GM21737 (cell line): ENCODE measurements around the gene PANK2.
"Not testable (repeated sequence)": the region's sequence is repeated elsewhere in the genome, so short reads cannot be mapped to it uniquely, and the experiment has no call there.

ENCODE experiments used
- ATAC-seq: cut with Tn5 transposase; IDR thresholded peaks from one replicate; pipeline ENCODE4 v1.9.1; 2021; ENCODE audit warnings: mild to moderate bottlenecking, moderate library complexity; ENCODE audit not compliant: unreplicated experiment

Gene PANK2

DNA sequence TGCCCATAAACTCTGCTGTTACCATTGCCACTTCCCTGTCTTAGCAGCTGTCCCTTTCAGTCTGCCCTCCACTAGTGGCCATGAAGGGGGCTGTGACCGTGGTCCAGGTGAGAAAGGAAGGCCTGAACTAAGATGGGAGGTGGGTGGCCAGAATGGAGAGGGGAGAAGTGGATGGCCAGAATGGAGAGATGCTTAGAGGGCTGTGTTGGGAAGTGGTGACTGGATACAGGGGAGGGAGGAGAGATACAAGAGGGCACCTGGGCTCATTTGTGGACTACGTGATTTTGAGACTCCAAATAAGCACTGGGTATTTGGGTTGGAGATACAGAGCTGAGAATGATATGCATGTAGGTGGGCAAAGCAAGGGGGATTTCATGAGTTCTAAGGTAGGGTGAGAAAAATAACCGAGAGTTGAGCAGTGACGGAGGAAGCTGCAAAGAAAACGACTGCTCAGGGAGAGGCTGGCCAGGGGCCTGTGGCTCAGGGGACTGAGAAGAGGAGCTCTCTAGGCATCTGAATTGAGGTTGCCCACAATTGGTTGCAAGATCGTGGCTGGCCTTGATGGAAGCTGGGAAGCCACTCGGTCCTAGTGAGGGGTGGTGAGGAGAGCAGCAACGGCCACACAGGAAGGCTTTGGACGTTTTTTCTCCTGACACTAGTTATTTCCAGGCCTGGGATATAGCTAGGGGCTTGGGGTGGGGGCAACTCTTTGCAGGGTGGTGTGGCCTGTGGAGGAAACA is 36.9 kb downstream of the PANK2 start:
- ATAC-seq = no peak

DNA sequence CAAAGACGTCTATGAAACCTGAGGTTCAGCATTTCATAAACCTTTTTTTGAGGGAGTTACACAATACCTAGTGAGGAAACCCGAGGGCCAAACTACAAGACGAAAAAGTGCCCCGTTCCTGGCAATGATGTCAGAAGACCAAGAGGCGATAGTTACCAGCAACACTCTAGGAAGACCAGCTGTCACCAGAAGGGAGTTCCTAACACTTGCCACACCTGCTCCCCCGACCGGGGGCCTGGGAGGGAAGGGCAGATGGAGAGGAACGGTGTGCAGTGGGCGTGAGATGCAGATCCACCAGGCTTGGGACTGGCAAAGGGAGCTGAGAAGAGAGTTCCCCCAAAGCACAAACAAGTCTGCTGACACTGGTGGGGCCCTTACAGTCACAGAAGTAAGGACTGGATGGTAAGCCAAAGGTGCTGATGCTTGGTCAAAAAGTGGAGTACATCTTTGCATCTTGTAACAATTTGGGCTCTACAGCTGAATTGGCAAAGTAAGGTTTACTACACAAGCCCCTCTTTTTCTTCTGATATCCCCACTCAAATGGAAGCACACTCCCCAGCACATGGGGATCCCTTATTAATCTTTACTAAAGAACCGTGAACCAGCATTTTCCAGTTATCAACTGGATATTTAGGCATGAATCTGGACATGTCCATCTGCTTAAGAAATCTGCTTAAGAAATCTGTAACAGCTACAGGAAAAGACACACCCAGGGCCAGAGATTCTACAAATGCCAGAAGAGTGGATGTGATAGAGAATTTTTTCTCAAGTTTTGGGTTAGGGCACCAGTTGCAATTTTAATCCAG is 38.5 kb downstream of the PANK2 start:
- no peak for ATAC-seq

DNA sequence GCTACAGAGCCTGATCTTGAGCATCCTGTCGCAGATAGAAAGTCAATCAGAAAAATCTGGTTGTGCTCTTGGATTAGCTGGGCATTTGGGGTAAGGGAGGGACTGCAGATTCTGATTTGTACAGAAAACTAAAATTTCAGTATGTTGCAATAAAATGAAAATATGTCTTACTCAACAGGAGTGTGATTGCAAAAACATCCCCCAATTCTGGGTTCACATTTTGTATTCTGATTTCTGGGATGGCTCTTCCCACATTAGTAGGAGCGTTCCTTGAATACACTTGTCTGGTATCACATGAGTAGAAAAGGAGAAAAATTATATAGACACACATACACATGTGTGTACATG is 40.5 kb downstream of the PANK2 start:
- ATAC-seq = no peak

DNA sequence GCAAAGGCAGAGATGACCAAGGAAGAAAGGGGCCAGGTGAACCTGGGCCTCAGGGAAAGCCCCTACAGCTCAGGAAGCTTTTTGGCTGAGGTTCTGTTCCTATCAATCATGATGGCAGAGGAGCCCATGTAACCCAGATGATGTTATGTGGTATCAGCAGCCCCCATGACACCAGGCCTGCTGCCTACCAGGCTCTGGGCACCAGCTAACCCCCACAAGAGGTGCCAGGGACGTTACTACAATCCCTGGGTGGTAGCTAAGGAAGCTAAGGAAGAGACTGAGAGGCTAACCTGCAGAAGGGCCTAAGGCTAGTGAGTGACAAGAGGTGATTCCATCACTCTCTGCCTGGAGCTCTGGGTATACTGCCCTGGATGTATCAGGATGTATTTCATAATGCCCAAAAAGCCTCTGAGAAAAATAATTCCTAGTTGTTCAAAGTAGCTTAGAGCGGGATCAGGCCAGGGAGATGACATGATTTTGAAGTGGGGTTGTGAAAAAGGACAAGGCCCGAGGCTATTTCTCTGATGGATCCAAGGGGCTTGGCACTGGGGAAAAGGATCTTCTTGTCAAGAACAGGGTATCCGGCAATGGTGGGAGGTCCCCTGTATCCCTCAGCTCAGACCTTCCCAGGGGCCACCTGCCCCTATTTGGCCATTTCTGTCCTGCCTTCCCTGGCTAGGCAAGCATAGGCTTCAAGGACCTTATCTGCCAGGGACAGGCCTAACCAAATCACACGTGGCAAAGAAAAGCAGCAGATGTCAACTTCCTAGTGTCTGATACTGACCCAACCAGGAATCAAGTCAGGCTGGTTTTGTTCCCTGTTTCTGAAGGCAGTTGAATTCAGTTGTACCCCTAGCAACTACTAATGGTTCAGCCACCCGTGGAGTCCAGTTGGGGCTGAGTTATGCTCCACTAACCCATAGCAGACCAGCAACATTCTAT is 41.3 kb downstream of the PANK2 start:
- ATAC-seq = no peak

DNA sequence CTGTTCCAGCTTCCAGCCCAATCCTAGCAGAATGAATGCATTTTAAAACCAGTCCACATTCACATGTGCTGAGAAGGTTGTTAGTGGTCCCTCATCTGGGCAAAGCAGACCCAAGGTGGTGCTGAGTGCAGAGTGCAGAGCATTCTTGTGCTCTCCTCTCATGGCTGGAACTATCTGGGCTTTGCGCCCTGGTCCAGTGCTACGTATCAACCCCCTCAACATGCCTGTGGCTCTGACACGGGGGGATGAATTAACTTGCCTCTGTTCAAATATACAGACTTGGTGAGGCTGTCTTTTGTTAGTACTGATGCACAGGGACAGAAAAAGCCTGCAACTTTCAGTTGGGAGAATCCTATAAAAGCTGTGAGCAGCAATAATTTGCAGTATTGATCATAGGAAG is 42.5 kb downstream of the PANK2 start:
- no peak for ATAC-seq

DNA sequence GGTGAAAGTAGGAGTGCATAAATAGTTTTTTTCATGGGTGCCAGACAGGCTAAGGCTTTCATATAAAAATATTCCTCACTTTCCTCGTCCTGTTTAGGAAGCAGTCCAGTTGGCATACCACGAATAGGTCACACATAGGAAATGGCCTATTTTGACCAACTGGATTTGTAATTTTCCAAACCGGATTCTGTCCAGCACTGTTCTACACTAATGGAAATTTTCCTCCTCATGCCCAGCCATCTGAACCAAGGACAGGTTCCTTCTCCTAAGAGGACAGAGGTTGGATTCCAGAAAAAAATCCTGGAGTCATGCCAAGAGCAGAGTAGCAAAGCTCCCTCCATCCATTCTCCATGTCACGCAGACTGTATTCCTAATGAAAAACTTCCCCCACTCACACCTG is 43.1 kb downstream of the PANK2 start:
- no peak for ATAC-seq

DNA sequence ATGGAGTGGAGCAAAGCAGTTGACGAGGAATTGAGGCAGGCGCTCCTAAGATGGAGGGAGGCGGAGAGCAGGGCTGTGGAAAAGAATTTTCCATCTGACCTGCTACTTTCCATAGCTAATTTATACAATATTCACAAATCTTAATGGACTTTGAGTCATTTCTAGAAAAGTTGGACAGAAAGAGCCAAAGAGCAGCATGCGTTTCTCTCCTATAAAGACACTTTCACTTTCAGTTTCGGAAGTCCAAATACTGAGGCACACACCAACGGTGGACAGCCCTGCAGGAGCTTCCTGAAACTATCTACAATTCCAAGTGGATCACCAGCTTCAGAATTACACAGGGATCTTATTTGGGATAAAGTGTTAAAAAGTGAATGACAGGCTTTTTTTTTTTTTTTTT is 43.5 kb downstream of the PANK2 start:
- no peak for ATAC-seq

DNA sequence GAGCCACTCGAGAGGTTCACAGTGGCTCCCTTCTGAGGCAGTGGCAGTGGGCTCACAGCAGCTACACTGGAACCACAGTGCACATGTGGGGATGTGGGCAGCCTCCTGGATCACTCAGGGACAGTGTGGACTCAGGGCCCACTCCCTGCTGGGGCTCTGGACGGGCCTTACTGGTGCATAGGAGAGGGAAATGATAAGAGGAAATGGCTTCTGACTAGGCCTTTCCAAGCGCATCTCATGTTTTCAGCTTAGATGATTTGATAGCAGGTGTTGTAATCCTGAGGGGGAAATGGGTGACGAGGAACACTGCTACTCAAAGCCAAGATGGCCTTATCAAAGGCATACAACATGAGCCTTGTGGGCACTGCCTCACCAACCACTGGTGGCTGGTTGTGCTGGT is 44.0 kb downstream of the PANK2 start:
- no peak for ATAC-seq

DNA sequence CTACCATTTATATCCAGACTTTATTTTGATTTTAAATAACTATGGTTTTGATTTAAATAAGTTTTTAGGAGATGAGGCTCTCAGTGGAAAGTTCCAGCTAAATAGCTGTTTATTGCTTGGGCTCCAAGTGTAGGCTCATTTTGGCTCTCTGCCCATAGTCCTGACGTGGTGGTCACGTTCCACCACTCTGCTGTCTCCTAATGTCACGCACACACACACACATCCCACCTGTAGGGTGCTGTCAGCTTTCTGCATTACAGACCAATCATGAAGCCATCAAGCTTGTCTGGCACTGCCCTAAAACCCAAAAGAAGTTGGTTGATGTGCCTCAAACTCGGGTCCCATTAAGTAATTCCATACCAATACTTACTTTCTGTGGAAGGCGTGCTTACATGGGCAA is 45.4 kb downstream of the PANK2 start:
- ATAC-seq = no peak

DNA sequence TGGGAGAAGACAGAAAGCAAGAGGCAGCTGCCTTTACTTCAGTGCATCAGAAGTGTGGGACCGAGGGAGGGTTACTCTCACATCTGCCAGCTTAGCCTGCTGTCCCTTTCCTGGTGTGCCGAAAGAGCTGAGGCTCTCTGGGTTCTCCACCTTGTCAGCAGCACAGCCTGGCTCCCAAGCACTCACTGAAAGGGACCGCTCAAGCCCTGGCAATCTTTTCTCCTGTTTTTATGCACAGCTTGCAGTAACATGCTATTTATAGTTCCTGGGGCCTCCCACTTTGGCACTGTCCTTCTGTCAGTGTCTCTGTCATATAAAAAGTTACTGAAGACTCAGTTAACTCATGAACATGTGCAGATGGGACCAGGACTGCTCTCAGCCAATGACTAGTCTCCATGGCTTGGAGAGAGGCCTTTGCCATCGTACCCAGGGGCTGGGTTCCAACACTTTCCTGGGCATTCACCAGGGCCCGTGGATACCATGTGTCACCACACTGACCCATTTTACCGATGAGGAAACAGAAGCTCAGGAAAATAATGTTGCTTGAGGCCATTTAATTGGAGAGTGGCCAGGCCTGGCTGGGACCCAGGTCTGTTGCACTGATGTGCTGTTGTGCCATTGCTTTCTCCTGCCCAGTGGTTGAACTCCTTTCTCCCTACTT is 46.2 kb downstream of the PANK2 start:
- no peak for ATAC-seq

DNA sequence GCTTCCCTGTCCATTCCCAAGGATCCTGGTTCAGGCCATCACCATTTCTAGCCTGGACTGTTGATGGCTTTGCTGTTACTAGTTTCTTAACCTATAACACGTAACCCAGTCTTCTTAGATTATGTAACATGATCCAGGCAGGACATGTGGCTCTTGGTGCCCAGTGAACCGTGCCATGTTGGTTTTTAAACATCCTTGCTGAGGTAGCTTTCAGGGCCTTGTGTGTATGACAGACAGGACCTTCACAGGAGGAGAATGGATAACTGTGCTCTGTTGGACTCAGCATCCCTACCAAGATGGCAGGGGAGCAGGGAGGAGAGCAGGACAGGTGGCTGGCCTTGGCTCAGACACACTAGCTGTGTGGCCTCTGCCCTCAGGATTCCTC is 46.8 kb downstream of the PANK2 start:
- no peak for ATAC-seq

DNA sequence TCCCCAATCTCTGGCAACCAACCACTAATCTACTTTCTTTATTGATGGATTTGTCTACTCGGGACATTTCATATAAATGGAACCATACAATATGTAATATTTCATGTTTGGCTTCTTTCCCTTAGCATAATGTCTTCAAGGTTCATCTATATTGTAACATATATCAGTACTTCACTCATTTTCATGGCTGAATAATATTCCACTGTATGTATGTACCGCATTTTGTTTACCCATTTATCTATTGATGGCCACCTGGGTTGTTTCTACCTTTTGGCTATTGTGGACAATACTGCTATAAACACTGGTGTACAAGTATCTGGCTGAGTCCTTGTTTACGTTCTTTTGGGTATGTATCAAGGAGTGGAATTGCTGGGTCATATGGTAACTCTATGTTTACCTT is 48.4 kb downstream of the PANK2 start:
- no peak for ATAC-seq

DNA sequence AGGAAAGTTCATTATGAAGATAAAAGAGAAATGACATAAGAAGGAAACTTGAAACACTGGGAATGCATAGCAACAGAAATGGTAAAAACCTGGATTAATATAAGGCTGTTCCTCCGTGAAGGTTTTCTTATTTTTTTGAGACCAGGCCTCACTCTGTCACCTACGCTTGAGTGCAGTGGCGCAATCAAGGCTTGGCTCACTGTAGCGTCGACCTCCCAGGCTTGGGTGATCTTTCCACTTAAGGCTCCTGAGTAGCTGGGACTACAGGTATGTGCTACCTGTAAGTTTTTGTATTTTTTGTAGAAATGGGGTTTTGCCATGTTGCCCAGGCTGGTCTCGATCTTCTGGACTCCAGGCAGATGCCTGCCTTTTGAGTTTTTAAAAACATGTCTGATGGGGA is 51.7 kb downstream of the PANK2 start:
- no peak for ATAC-seq

DNA sequence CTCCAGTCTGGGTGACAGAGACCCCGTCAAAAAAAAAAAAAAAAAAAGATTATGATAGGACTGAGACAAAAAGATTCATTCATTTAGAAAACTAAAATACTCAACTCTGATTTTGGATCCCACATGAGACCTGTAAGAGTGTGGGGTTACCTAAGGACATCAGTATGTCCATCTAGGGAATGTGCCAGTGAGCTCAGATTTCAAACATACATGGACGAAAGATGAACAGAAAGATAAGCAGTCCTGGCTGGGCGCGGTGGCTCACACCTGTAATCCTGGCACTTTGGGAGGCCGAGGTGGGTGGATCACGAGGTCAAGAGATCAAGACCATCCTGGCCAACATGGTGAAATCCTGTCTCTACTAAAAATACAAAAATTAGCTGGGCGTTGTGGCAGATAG is 57.5 kb downstream of the PANK2 start:
- ATAC-seq = not testable (repeated sequence)

DNA sequence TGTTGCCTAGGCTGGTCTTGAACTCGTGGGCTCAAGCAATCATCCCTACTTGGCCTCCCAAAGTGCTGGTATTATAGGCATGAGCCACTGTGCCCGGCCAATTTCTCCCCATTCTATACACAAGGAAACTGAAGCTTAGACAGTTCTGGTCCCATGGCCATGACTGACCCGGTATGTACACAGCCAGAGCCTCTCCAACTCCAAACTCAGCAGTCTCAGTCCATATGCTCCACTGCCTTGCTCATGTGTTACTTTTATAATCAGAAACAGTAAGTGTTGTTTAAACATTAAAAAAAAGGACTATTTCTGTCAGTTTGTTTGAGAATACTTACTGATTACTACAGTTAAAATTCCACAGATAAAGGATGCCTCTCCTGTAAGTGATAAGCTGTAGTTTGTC is 75.5 kb downstream of the PANK2 start:
- ATAC-seq = no peak

DNA sequence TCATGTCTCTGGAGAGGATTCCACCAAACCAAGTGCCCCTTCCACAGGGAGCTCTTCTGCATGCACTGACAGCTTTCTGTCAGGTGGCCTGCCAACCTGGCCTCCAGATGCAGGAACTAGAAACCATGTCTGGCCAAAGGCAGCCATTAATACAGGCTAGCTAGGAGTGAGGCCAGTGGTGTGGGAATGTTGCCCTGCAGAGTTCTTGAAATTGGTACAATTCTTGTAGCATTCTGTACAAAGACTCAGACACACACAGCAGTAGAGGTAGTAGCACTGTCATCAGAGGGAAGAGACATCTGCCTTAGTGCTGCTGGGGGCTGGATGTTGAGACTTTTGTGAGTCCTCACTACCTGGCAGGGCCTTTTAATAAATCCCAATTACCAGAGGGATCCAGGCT is 77.4 kb downstream of the PANK2 start:
- no peak for ATAC-seq

DNA sequence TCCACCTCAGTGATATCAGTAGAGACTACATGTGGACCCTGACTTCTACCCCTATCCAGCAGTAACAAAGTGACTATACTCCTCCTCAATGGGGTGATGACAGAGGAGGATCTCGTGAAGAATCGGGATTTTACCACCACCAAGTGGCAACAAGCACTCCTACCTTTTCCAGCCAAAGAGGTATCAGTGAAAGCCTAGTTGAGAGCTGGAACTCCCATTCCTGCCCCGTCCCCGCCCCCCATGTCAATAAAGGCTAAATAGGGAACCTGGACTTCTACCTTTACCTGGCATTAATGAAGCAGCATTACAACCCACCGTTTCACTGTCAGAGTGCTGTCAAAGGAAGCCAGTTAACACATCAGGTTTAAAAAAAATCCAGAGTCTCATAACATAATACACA is 80.8 kb downstream of the PANK2 start:
- no peak for ATAC-seq

DNA sequence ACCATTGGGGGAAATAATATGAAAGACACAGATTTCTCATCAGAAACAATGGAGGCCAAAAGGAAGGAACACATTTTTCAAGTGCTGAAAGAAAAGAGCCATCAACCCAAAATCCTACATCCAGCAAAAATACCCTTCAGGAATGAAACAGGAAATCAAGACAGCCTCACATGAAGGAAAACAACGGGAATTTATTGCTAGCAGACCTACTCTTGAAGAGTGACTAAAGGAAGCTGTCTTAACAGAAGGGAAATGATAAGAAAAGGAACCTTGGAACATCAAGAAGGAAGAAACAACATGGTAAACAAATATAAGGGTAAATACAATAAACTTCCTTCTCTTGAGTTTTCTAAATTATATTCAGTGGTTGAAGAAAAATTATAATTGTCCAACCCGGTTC is 82.0 kb downstream of the PANK2 start:
- ATAC-seq = no peak

DNA sequence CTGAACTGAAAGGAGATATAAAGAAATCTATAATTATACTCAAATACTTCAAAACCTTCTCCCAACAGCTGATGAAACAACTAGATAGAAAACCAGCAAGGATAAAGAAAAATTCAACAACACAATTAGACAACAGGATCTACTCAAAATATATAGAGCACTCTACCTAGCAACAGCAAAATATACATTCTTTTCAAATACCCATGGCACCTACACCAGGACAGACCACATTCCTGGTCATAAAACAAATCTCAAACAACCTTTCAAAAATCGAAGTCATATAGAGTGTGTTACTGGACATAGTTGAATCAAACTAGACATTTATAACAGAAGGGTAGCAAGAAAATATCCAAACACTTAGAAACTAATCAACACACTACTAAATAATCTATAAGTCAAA is 83.0 kb downstream of the PANK2 start:
- ATAC-seq = no peak

DNA sequence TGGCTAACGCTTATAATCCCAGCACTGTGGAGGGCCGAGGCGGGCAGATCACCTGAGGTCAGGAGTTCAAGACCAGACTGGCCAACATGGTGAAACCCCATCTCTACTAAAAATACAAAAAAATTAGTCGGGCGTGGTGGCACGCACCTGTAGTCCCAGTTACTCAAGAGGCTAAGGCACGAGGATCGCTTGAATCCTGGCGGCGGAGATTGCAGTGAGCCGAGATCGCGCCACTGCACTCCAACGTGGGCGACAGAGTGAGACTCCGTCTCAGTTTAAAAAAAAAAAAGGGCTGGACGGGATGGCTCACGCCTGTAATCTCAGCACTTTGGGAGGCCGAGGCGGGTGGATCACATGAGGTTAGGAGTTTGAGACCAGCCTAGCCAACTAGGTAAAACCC is 83.4 kb downstream of the PANK2 start:
- not testable (repeated sequence) for ATAC-seq

DNA sequence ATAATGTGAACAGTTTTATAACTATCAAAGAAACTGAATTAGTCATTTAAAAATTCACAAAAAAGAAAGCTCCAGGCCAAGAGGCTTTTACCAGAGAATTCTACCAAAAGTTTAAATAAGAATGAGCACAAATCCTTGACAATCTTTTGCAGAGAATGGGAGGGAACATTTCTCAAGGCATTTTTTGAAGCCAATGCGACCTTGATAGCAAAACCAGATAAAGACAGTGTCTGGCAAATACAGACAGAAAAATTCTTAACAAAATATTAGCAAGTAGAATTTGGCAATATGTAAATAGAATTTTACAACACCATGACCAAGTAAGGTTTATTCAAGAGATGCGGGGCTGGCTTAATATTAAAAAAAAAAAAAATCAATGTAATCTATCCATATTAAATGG is 84.5 kb downstream of the PANK2 start:
- no peak for ATAC-seq
